Measurements from ENCODE around the gene FNIP1.

FNIP1 gene

GRCh38 chr5:131613423-131613822 lies 183.4 kb downstream of the FNIP1 start:
- Histone ChIP-seq H3K4me3 (ENCODE audit: control insufficient read depth in 1 of 7, extremely low read depth in 1 of 7, insufficient read depth in 4 of 7, low read depth in 2 of 7, low read length in 6 of 7) (no peak overlapping the region), H3K27me3 (replicated peaks in 2 of 5; ENCODE audit: control insufficient read depth in 4 of 5, insufficient read depth in 5 of 5, low read length in 4 of 5) (no peaks in the 10 kb centered on the region), H3K4me1 (ENCODE audit: control extremely low read depth in 1 of 4, control insufficient read depth in 4 of 4, insufficient read depth in 4 of 4, low read length in 3 of 4) (peaks cover 5 to 9% (median 6%) of the 10 kb centered on the region in 4 experiments), H3K36me3 (ENCODE audit: control insufficient read depth in 4 of 4, insufficient read depth in 4 of 4, low read length in 3 of 4) (peaks cover 0 to 10% (median 4%) of the 10 kb centered on the region in 4 experiments), H3K9me3 (ENCODE audit: control extremely low read depth in 1 of 5, control insufficient read depth in 4 of 5, insufficient read depth in 2 of 5, low read depth in 1 of 5, low read length in 4 of 5) (peaks cover 0 to 6% (median 0%) of the 10 kb centered on the region in 5 experiments), H3K27ac (ENCODE audit: insufficient read depth in 1 of 2, low read depth in 1 of 2, low read length in 2 of 2, poor library complexity in 1 of 2, severe bottlenecking in 2 of 2) (no peak overlapping the region)
- POLR2A ChIA-PET, result no interaction called here
- CTCF ChIA-PET, result interaction anchor here (1.1 to 1.7 kb wide), 3 partner anchors 17 to 394 kb away, joined by 3 to 4 read pairs (median 3); no protein-coding TSS in a partner anchor
- no peak for DNase-seq

GRCh38 chr5:131611064-131611381 lies 185.8 kb downstream of the FNIP1 start:
- Histone ChIP-seq H3K9me3 (ENCODE audit: control extremely low read depth in 1 of 5, control insufficient read depth in 4 of 5, insufficient read depth in 2 of 5, low read depth in 1 of 5, low read length in 4 of 5) (peaks cover 0 to 6% (median 0%) of the 10 kb centered on the region in 5 experiments), H3K27ac (ENCODE audit: insufficient read depth in 1 of 2, low read depth in 1 of 2, low read length in 2 of 2, poor library complexity in 1 of 2, severe bottlenecking in 2 of 2) (no peak overlapping the region)
- CTCF ChIA-PET, result interaction anchor here (1.3 to 3.4 kb wide), 3 partner anchors 16 to 396 kb away, joined by 3 to 7 read pairs (median 7); no protein-coding TSS in a partner anchor

GRCh38 chr5:131610198-131611063 lies 186.4 kb downstream of the FNIP1 start:
- Histone ChIP-seq H3K27me3 (replicated peaks in 2 of 5; ENCODE audit: control insufficient read depth in 4 of 5, insufficient read depth in 5 of 5, low read length in 4 of 5) (no peaks in the 10 kb centered on the region), H3K27ac (ENCODE audit: insufficient read depth in 1 of 2, low read depth in 1 of 2, low read length in 2 of 2, poor library complexity in 1 of 2, severe bottlenecking in 2 of 2) (no peak overlapping the region), H3K4me3 (ENCODE audit: control insufficient read depth in 1 of 7, extremely low read depth in 1 of 7, insufficient read depth in 4 of 7, low read depth in 2 of 7, low read length in 6 of 7) (no peak overlapping the region), H3K4me1 (ENCODE audit: control extremely low read depth in 1 of 4, control insufficient read depth in 4 of 4, insufficient read depth in 4 of 4, low read length in 3 of 4) (peaks cover 0 to 3% (median 0%) of the 10 kb centered on the region in 4 experiments), H3K36me3 (ENCODE audit: control insufficient read depth in 4 of 4, insufficient read depth in 4 of 4, low read length in 3 of 4) (peaks cover 0 to 10% (median 4%) of the 10 kb centered on the region in 4 experiments), H3K9me3 (ENCODE audit: control extremely low read depth in 1 of 5, control insufficient read depth in 4 of 5, insufficient read depth in 2 of 5, low read depth in 1 of 5, low read length in 4 of 5) (peaks cover 0 to 6% (median 0%) of the 10 kb centered on the region in 5 experiments)
- ChIA-PET POLR2A (interaction anchor here (0.6 kb wide), 1 partner anchor 172 kb away, joined by 4 read pairs; no protein-coding TSS in a partner anchor), CTCF (interaction anchor here (1.3 to 3.4 kb wide), 3 partner anchors 15 to 397 kb away, joined by 3 to 7 read pairs (median 7); no protein-coding TSS in a partner anchor)
- no peak for DNase-seq
- 96% methylated on average over 3 of the region's 6 CpGs for WGBS (ENCODE audit: insufficient coverage)

More at GRCh38 chr5:131611064-131611381, 185.8 kb downstream of the FNIP1 start:
- Histone ChIP-seq H3K4me3 (ENCODE audit: control insufficient read depth in 1 of 7, extremely low read depth in 1 of 7, insufficient read depth in 4 of 7, low read depth in 2 of 7, low read length in 6 of 7) (no peak overlapping the region), H3K4me1 (ENCODE audit: control extremely low read depth in 1 of 4, control insufficient read depth in 4 of 4, insufficient read depth in 4 of 4, low read length in 3 of 4) (peaks cover 0 to 6% (median 2%) of the 10 kb centered on the region in 4 experiments), H3K36me3 (ENCODE audit: control insufficient read depth in 4 of 4, insufficient read depth in 4 of 4, low read length in 3 of 4) (peaks cover 0 to 10% (median 4%) of the 10 kb centered on the region in 4 experiments), H3K27me3 (replicated peaks in 2 of 5; ENCODE audit: control insufficient read depth in 4 of 5, insufficient read depth in 5 of 5, low read length in 4 of 5) (no peaks in the 10 kb centered on the region)
- POLR2A ChIA-PET, result interaction anchor here (0.6 kb wide), 1 partner anchor 171 kb away, joined by 4 read pairs; no protein-coding TSS in a partner anchor
- no peak for DNase-seq
- 91% methylated on average over 1 of the region's 2 CpGs for WGBS (ENCODE audit: insufficient coverage)

- peaks cover 0 to 6% (median 4%) of the 10 kb centered on the region in 4 experiments for H3K36me3 ChIP-seq (ENCODE audit: control insufficient read depth in 4 of 4, insufficient read depth in 4 of 4, low read length in 3 of 4)
- peaks cover 0 to 3% (median 0%) of the 10 kb centered on the region in 4 experiments for H3K4me1 ChIP-seq (ENCODE audit: control extremely low read depth in 1 of 4, control insufficient read depth in 4 of 4, insufficient read depth in 4 of 4, low read length in 3 of 4)
- DNase-seq, result no peak
- H3K27me3 ChIP-seq (replicated peaks in 2 of 5; ENCODE audit: control insufficient read depth in 4 of 5, insufficient read depth in 5 of 5, low read length in 4 of 5), result no peaks in the 10 kb centered on the region
- ChIA-PET CTCF (interaction anchor here (1.3 to 3.4 kb wide), 3 partner anchors 14 to 398 kb away, joined by 3 to 7 read pairs (median 7); no protein-coding TSS in a partner anchor), POLR2A (no interaction called here)
- no peak overlapping the region for H3K4me3 ChIP-seq (ENCODE audit: control insufficient read depth in 1 of 7, extremely low read depth in 1 of 7, insufficient read depth in 4 of 7, low read depth in 2 of 7, low read length in 6 of 7)
- peaks cover 0 to 4% (median 0%) of the 10 kb centered on the region in 5 experiments for H3K9me3 ChIP-seq (ENCODE audit: control extremely low read depth in 1 of 5, control insufficient read depth in 4 of 5, insufficient read depth in 2 of 5, low read depth in 1 of 5, low read length in 4 of 5)
- no peak overlapping the region for H3K27ac ChIP-seq (ENCODE audit: insufficient read depth in 1 of 2, low read depth in 1 of 2, low read length in 2 of 2, poor library complexity in 1 of 2, severe bottlenecking in 2 of 2)
- no CpG with 5 or more reads among the region's 1 CpG for WGBS (ENCODE audit: insufficient coverage)
These were observed 187.0 kb downstream of the FNIP1 start for GRCh38 chr5:131609774-131610173.

- no peaks in the 10 kb centered on the region for H3K27me3 ChIP-seq (replicated peaks in 2 of 5; ENCODE audit: control insufficient read depth in 4 of 5, insufficient read depth in 5 of 5, low read length in 4 of 5)
- H3K36me3 ChIP-seq (ENCODE audit: control insufficient read depth in 4 of 4, insufficient read depth in 4 of 4, low read length in 3 of 4), result peaks cover 2 to 6% (median 4%) of the 10 kb centered on the region in 4 experiments
- H3K4me3 ChIP-seq (ENCODE audit: control insufficient read depth in 1 of 7, extremely low read depth in 1 of 7, insufficient read depth in 4 of 7, low read depth in 2 of 7, low read length in 6 of 7), result no peak overlapping the region
- no peak for DNase-seq
- no peak overlapping the region for H3K27ac ChIP-seq (ENCODE audit: insufficient read depth in 1 of 2, low read depth in 1 of 2, low read length in 2 of 2, poor library complexity in 1 of 2, severe bottlenecking in 2 of 2)
- H3K4me1 ChIP-seq (ENCODE audit: control extremely low read depth in 1 of 4, control insufficient read depth in 4 of 4, insufficient read depth in 4 of 4, low read length in 3 of 4), result peaks cover 0 to 3% (median 0%) of the 10 kb centered on the region in 4 experiments
- no peaks in the 10 kb centered on the region for H3K9me3 ChIP-seq (ENCODE audit: control extremely low read depth in 1 of 5, control insufficient read depth in 4 of 5, insufficient read depth in 2 of 5, low read depth in 1 of 5, low read length in 4 of 5)
- no CpG with 5 or more reads among the region's 5 CpGs for WGBS (ENCODE audit: insufficient coverage)
- POLR2A ChIA-PET, result no interaction called here
- CTCF ChIA-PET, result interaction anchor here (0.8 kb wide), 1 partner anchor 11 kb away, joined by 3 read pairs; no protein-coding TSS in a partner anchor
These were observed 188.2 kb downstream of the FNIP1 start for GRCh38 chr5:131608597-131608996.

GRCh38 chr5:131607903-131608540 lies 188.8 kb downstream of the FNIP1 start:
- DNase-seq, result no peak
- H3K36me3 ChIP-seq (ENCODE audit: control insufficient read depth in 4 of 4, insufficient read depth in 4 of 4, low read length in 3 of 4), result peaks cover 2 to 6% (median 5%) of the 10 kb centered on the region in 4 experiments
- H3K4me1 ChIP-seq (ENCODE audit: control extremely low read depth in 1 of 4, control insufficient read depth in 4 of 4, insufficient read depth in 4 of 4, low read length in 3 of 4), result peaks cover 0 to 3% (median 0%) of the 10 kb centered on the region in 4 experiments
- H3K9me3 ChIP-seq (ENCODE audit: control extremely low read depth in 1 of 5, control insufficient read depth in 4 of 5, insufficient read depth in 2 of 5, low read depth in 1 of 5, low read length in 4 of 5), result no peaks in the 10 kb centered on the region
- WGBS (ENCODE audit: insufficient coverage), result no CpG with 5 or more reads among the region's 4 CpGs
- CTCF ChIA-PET, result no interaction called here
- H3K27me3 ChIP-seq (replicated peaks in 2 of 5; ENCODE audit: control insufficient read depth in 4 of 5, insufficient read depth in 5 of 5, low read length in 4 of 5), result no peaks in the 10 kb centered on the region
- H3K4me3 ChIP-seq (ENCODE audit: control insufficient read depth in 1 of 7, extremely low read depth in 1 of 7, insufficient read depth in 4 of 7, low read depth in 2 of 7, low read length in 6 of 7), result no peak overlapping the region
- no peak overlapping the region for H3K27ac ChIP-seq (ENCODE audit: insufficient read depth in 1 of 2, low read depth in 1 of 2, low read length in 2 of 2, poor library complexity in 1 of 2, severe bottlenecking in 2 of 2)
- POLR2A ChIA-PET, result no interaction called here
